Measurements from ENCODE around the gene LINC00237. TPM values are rescaled to one million over a fixed set of nuclear protein-coding genes. Genes with fewer than 3 reads are reported as not detected.

The LINC00237 gene
- polyA plus RNA-seq, 2 of the 4 experiments (the other 2 are of a cell fraction): not detected

DNA sequence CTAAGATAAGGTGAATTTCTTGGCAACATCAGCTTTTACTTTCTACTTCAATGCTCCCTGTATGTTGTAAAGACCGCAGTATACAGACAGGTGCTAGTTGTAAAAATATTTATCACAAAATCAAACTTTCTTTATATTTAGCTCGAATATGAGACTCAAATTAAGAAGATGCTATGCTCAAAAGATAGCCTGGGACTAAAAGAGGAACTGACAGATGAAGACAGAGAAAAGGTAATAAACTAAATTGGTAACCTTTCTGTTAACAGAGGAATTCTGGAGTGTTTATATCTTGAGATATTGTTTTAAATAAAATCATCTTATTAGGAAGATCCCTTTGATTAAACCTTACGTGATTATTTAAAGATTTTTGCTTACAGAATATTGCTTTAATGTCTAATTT is 39.3 kb upstream of the LINC00237 start (continued):
- no peak for TF ChIP-seq MAZ (IDR thresholded peaks at IDR 0.05; ENCODE audit: borderline replicate concordance, low read depth, low read length)
- TF ChIP-seq, protein P1, sequence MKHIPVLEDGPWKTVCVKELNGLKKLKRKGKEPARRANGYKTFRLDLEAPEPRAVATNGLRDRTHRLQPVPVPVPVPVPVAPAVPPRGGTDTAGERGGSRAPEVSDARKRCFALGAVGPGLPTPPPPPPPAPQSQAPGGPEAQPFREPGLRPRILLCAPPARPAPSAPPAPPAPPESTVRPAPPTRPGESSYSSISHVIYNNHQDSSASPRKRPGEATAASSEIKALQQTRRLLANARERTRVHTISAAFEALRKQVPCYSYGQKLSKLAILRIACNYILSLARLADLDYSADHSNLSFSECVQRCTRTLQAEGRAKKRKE (CRISPR knock-in tag; IDR thresholded peaks at IDR 0.05; ENCODE audit: low read depth): no peak
- TF ChIP-seq ZC3H11A (IDR thresholded peaks at IDR 0.05): no peak

DNA sequence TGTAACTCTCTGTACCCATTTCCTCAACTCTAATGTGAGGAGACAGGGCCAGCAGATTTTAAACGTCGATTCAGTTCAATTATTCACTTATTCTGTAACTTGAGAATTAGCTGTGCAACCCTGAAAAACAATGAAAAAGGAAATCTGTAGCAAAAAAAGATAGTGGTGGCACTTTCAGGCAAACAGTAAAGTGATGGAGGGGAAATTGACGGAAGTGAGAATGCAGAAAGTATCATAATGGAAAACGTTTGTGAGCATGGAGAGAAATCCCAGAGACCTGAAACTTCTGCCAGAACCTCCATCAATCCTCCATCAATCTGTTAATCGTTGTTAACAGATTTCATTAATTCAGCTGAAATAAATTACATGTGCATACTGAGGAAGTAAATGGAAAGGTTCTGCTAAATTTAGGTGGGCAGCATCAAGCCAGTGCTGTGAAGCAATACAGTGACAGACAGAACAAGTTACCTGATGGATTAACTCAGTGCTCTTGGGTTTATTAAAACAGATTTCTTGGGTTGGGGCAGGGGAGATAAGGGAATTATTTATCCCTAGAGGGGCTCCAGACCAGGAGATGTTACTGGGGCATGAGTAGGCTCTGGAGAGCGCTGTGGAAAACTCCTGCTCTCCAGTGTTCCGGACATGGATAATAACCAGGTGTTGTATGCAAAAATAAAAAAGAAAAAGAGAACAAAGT is 37.2 kb upstream of the LINC00237 start:
- FAIRE-seq (no peak), DNase-seq (ENCODE audit: low read depth in 1 of 2, low spot score in 1 of 2) (no peak), ATAC-seq (no peak)
- H3K4me3 ChIP-seq: no peak overlapping the region
- TF ChIP-seq MYC (IDR thresholded peaks at IDR 0.05; ENCODE audit: borderline replicate concordance, low read length): no peak
- TF ChIP-seq, protein P2, sequence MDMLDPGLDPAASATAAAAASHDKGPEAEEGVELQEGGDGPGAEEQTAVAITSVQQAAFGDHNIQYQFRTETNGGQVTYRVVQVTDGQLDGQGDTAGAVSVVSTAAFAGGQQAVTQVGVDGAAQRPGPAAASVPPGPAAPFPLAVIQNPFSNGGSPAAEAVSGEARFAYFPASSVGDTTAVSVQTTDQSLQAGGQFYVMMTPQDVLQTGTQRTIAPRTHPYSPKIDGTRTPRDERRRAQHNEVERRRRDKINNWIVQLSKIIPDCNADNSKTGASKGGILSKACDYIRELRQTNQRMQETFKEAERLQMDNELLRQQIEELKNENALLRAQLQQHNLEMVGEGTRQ (IDR thresholded peaks at IDR 0.05): no peak
- TF ChIP-seq, protein P3, sequence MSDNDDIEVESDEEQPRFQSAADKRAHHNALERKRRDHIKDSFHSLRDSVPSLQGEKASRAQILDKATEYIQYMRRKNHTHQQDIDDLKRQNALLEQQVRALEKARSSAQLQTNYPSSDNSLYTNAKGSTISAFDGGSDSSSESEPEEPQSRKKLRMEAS (IDR thresholded peaks at IDR 0.05): no peak
- TF ChIP-seq RFX5 (IDR thresholded peaks at IDR 0.05): no peak
- TF ChIP-seq, protein P4, sequence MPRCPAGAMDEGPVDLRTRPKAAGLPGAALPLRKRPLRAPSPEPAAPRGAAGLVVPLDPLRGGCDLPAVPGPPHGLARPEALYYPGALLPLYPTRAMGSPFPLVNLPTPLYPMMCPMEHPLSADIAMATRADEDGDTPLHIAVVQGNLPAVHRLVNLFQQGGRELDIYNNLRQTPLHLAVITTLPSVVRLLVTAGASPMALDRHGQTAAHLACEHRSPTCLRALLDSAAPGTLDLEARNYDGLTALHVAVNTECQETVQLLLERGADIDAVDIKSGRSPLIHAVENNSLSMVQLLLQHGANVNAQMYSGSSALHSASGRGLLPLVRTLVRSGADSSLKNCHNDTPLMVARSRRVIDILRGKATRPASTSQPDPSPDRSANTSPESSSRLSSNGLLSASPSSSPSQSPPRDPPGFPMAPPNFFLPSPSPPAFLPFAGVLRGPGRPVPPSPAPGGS (IDR thresholded peaks at IDR 0.05): no peak
- TF ChIP-seq TFCP2L1 (CRISPR knock-in tag; IDR thresholded peaks at IDR 0.05): no peak
- TF ChIP-seq, protein P5, sequence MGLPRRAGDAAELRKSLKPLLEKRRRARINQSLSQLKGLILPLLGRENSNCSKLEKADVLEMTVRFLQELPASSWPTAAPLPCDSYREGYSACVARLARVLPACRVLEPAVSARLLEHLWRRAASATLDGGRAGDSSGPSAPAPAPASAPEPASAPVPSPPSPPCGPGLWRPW (IDR thresholded peaks at IDR 0.05): no peak
- TF ChIP-seq NR3C1 (IDR thresholded peaks at IDR 0.05): no peak
- TF ChIP-seq EHF (CRISPR knock-in tag; IDR thresholded peaks at IDR 0.05): no peak
- TF ChIP-seq, protein P6, sequence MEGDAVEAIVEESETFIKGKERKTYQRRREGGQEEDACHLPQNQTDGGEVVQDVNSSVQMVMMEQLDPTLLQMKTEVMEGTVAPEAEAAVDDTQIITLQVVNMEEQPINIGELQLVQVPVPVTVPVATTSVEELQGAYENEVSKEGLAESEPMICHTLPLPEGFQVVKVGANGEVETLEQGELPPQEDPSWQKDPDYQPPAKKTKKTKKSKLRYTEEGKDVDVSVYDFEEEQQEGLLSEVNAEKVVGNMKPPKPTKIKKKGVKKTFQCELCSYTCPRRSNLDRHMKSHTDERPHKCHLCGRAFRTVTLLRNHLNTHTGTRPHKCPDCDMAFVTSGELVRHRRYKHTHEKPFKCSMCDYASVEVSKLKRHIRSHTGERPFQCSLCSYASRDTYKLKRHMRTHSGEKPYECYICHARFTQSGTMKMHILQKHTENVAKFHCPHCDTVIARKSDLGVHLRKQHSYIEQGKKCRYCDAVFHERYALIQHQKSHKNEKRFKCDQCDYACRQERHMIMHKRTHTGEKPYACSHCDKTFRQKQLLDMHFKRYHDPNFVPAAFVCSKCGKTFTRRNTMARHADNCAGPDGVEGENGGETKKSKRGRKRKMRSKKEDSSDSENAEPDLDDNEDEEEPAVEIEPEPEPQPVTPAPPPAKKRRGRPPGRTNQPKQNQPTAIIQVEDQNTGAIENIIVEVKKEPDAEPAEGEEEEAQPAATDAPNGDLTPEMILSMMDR (IDR thresholded peaks at IDR 0.05): no peak
- TF ChIP-seq PHF8 (IDR thresholded peaks at IDR 0.05; ENCODE audit: borderline replicate concordance, low read depth): no peak
- TF ChIP-seq HOXB5 (CRISPR knock-in tag; IDR thresholded peaks at IDR 0.05): no peak
- no peaks in the 10 kb centered on the region for H3K9me3 ChIP-seq
- ChIA-PET POLR2A (no interaction called here), CTCF (no interaction called here)
- no peaks in the 10 kb centered on the region for H3K4me1 ChIP-seq
- 72% methylated on average over 7 of the region's 7 CpGs for WGBS (ENCODE audit: missing lambda C conversion rate)
- no peak overlapping the region for H3K4me2 ChIP-seq
- no peak overlapping the region for H3K27ac ChIP-seq

DNA sequence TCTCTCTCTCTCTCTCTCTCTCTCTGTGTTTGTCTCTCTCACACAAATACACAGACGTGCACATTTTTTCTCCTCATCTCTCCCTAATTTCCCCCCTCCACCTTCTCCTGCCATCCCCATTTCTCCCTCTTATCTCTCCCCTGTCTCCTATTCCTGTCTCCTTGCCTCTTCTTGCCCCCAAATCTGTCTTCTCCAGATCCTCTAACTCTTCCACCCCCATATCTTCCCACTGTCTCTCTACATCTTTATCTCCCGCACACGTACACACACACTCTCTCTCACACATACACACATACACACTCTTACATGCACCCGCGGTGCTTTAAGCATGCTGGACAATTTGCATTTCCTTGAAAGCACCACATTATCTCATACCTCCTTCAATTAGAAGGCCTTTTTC is 35.7 kb upstream of the LINC00237 start:
- ChIA-PET POLR2A (interaction anchor here (1.1 kb wide), 1 partner anchor 16 kb away, joined by 3 read pairs; the partner anchor contains the start of gene KIZ), CTCF (no interaction called here)
- WGBS (ENCODE audit: missing lambda C conversion rate): 96% methylated on average over 5 of the region's 5 CpGs
- no peak for TF ChIP-seq POLR2A (IDR thresholded peaks at IDR 0.05; ENCODE audit: low read length)
- TF ChIP-seq HOXB5 (CRISPR knock-in tag; IDR thresholded peaks at IDR 0.05): no peak
- TF ChIP-seq, protein P7, sequence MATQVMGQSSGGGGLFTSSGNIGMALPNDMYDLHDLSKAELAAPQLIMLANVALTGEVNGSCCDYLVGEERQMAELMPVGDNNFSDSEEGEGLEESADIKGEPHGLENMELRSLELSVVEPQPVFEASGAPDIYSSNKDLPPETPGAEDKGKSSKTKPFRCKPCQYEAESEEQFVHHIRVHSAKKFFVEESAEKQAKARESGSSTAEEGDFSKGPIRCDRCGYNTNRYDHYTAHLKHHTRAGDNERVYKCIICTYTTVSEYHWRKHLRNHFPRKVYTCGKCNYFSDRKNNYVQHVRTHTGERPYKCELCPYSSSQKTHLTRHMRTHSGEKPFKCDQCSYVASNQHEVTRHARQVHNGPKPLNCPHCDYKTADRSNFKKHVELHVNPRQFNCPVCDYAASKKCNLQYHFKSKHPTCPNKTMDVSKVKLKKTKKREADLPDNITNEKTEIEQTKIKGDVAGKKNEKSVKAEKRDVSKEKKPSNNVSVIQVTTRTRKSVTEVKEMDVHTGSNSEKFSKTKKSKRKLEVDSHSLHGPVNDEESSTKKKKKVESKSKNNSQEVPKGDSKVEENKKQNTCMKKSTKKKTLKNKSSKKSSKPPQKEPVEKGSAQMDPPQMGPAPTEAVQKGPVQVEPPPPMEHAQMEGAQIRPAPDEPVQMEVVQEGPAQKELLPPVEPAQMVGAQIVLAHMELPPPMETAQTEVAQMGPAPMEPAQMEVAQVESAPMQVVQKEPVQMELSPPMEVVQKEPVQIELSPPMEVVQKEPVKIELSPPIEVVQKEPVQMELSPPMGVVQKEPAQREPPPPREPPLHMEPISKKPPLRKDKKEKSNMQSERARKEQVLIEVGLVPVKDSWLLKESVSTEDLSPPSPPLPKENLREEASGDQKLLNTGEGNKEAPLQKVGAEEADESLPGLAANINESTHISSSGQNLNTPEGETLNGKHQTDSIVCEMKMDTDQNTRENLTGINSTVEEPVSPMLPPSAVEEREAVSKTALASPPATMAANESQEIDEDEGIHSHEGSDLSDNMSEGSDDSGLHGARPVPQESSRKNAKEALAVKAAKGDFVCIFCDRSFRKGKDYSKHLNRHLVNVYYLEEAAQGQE (IDR thresholded peaks at IDR 0.05): no peak
- TF ChIP-seq CHD4 (IDR thresholded peaks at IDR 0.05; ENCODE audit: borderline replicate concordance): no peak
- no peak for TF ChIP-seq EP300 (IDR thresholded peaks at IDR 0.05)
- no peak for ATAC-seq
- Histone ChIP-seq H3K4me2 (no peak overlapping the region), H3K4me3 (no peak overlapping the region), H3K27ac (no peak overlapping the region), H3K9me3 (no peaks in the 10 kb centered on the region), H3K4me1 (no peaks in the 10 kb centered on the region)
- FAIRE-seq: peak; percentile 51
- no peak for DNase-seq (ENCODE audit: low read depth in 1 of 2, low spot score in 1 of 2)

All from A549 (cell line).